Mucosa of rectum (tissue), 2 donors: ENCODE results near the gene GPR107.

Experiments
- H3K27ac ChIP-seq, 2 donors: one replicate each; pipeline ENCODE4 v1.7.0; 2013; ENCODE audit warnings: inconsistent platforms in 2 of 2, low read depth in 2 of 2, low read length in 2 of 2
- H3K27me3 ChIP-seq, 2 donors: one replicate each; pipeline ENCODE4 v1.7.0; 2013; ENCODE audit warnings: low read length in 2 of 2; ENCODE audit not compliant: control insufficient read depth in 2 of 2, insufficient read depth in 2 of 2
- H3K36me3 ChIP-seq, 2 donors: one replicate each; pipeline ENCODE4 v1.7.0; 2013; ENCODE audit warnings: low read length in 2 of 2; ENCODE audit not compliant: control insufficient read depth in 2 of 2, insufficient read depth in 2 of 2
- H3K4me1 ChIP-seq, 2 donors: one replicate each; pipeline ENCODE4 v1.7.0; 2013; ENCODE audit warnings: low read length in 2 of 2, mild to moderate bottlenecking in 1 of 2; ENCODE audit not compliant: control insufficient read depth in 2 of 2, insufficient read depth in 2 of 2
- H3K4me3 ChIP-seq, 2 donors: one replicate each; pipeline ENCODE4 v1.7.0; 2013; ENCODE audit warnings: low read length in 2 of 2
- H3K9ac ChIP-seq, 2 donors: one replicate each; pipeline ENCODE4 v1.7.0; 2013; ENCODE audit warnings: low read length in 2 of 2, low read depth in 1 of 2, mild to moderate bottlenecking in 1 of 2
- H3K9me3 ChIP-seq, 2 donors: one replicate each; pipeline ENCODE4 v1.7.0; 2013; ENCODE audit warnings: low read length in 2 of 2; ENCODE audit not compliant: control insufficient read depth in 2 of 2
- donor health status: healthy.
- donor health status: Normal muscosa, but diverticular disease.

The GPR107 gene

DNA sequence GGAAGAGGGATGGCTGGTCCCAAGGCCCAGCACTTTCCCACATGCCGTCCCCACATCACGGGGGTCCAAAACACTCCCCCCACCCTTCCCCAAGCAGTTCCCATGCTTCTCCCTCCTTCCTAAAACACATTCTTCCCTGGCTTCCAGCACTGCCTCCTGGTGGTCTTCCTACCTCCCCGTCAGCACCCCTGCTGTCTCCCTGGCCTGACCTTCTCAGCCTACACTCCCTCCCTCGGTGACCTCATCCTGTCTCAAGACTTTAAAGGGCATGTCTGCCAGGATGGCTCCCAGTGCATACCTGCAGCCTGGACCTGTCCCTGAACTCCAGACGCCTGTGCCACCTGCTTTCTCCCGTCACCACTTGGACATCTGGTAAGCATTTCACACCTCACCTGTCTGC, 114.2 kb downstream of the GPR107 start:
- Histone ChIP-seq H3K36me3 (no peaks in the 10 kb centered on the region), H3K27me3 (peaks cover 3 to 5% of the 10 kb centered on the region in 2 donors), H3K9ac (no peak overlapping the region), H3K4me3 (no peak overlapping the region), H3K27ac (no peak overlapping the region), H3K9me3 (no peaks in the 10 kb centered on the region), H3K4me1 (no peaks in the 10 kb centered on the region)

DNA sequence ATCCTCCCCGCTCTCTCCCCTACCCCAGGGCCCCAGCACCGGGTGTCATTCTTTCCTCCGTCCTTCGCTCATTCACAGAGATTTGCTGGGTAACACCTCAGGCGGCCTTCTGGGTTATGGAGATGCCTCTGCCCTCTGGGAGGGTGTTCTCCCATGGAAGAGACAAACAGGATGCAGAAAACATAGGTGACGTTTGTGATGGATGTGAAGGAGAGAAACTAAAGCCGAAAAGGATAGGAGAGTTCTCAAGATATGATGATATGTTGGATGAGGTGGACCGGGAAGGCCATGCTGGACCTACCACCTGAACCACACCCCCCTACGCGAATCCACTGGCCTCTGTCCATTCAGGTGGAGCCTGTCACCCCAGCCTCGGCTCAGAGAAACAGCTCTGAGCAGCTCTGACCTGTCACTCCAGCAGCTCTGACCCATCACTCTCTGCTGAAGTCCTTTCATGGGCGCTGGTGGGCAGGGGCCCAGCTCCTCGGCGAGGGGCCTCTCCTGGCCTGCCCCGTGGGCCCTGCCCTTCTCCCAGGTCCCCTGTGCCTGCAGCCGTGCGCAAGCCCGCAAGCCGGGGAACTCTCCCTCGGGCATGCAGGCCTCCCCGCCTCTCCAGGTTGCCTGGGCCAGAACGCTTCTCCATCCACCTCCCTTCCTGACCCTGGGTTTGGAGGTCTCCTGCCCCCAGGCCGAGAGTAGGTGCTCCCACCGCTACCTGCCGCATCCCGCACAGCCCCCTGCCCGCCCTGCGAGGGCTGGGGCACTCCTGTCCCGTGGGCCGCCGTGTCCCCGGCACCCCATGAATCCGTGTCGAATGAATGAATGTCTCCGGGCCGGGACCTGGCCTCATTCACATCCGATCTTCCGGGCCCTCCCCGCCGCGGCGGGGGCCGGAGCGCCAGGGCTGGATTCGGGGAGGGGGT, 117.8 kb downstream of the GPR107 start:
- Histone ChIP-seq H3K9ac (no peak overlapping the region), H3K4me1 (peaks cover 0 to 6% of the 10 kb centered on the region in 2 donors), H3K27me3 (peaks cover 7% of the 10 kb centered on the region in 2 donors), H3K27ac (no peak overlapping the region), H3K9me3 (no peaks in the 10 kb centered on the region), H3K36me3 (no peaks in the 10 kb centered on the region), H3K4me3 (peak overlapping the region in 1 of 2 donors; percentile 16)

DNA sequence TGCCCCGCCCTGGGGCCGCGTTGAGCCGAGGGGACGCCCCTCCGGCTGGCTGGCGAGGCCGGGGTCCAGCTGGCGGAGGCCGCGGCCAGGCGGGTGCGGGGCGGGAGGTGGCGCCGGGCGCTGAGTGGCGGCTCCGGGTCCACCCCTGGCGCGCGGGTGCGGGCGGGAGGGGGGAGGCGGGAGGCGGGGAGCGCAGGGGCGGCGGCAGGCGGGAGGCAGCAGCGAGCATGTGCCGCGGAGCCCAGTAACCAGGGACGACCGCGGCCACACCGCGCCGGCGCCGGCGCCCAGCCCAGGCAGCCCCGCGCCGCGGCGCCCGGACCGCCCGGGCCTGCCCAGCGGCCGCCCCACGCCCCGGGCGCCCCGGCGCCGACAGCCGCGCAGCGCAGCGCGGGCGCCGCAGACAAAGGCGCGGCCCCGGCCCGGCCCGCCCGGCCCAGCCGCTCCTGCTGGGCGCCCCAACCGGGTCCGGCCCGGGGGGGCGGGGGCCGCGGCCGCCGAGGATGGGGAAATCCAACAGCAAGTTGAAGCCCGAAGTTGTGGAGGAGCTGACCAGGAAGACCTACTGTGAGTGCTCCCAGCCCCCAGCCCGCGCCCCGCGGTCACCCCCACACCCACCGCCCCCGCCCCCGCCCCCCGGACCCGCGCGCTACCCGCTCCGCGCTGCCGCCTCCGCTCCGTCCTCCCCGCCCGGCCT, 118.6 kb downstream of the GPR107 start, which contains the start of gene NCS1:
Gene NCS1 (plus strand): TSS at position 244 of the 697 bp plus-strand sequence. CDS start 260 bp downstream, at position 504.
- peaks cover 0 to 8% of the 10 kb centered on the region in 2 donors for H3K4me1 ChIP-seq
- H3K36me3 ChIP-seq, result no peaks in the 10 kb centered on the region
- peak within 1 kb of the TSS; percentile 30 to 62 for H3K4me3 ChIP-seq
- H3K9ac ChIP-seq, result peak within 1 kb of the TSS in 1 of 2 donors; percentile 33
- H3K27me3 ChIP-seq, result peaks cover 7% of the 10 kb centered on the region in 2 donors
- no peaks in the 10 kb centered on the region for H3K9me3 ChIP-seq
- H3K27ac ChIP-seq, result peak within 1 kb of the TSS in 1 of 2 donors; percentile 39

GRCh38 chr9:130172858-130173665, 119.4 kb downstream of the GPR107 start:
- H3K9ac ChIP-seq, result peak overlapping the region; percentile 33 to 60
- H3K27me3 ChIP-seq, result peaks cover 7% of the 10 kb centered on the region in 2 donors
- H3K36me3 ChIP-seq, result no peaks in the 10 kb centered on the region
- H3K9me3 ChIP-seq, result no peaks in the 10 kb centered on the region
- peak overlapping the region; percentile 30 to 62 for H3K4me3 ChIP-seq
- H3K4me1 ChIP-seq, result peaks cover 0 to 8% of the 10 kb centered on the region in 2 donors
- H3K27ac ChIP-seq, result peak overlapping the region in 1 of 2 donors; percentile 39

- H3K27me3 ChIP-seq, result peaks cover 5 to 7% of the 10 kb centered on the region in 2 donors
- peak overlapping the region in 1 of 2 donors; percentile 39 for H3K27ac ChIP-seq
- H3K9ac ChIP-seq, result peak overlapping the region; percentile 33 to 60
- H3K36me3 ChIP-seq, result no peaks in the 10 kb centered on the region
- peak overlapping the region in 1 of 2 donors; percentile 62 for H3K4me3 ChIP-seq
- no peaks in the 10 kb centered on the region for H3K9me3 ChIP-seq
- H3K4me1 ChIP-seq, result peaks cover 0 to 8% of the 10 kb centered on the region in 2 donors
Observed at GRCh38 chr9:130173666-130173983, 119.9 kb downstream of the GPR107 start.

DNA sequence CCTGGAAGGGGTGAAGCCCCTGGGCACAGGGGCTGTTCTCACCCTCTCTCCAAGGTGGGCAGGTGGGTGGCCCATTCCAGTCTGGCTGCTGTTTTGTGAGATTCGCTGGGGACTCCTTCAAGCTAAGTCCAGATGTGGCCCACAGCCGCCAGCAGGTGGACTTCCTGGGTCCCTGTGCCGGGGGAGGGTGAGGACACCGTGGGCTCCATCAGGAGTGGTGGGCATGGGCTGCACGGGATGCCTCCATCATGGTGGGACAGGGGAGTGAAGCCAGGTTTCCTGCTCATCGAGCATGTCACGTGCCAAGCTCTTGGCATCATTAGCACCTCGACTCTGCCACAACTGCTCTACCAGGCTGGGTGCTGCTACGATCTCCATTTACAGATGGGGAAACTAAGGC, 120.3 kb downstream of the GPR107 start:
- Histone ChIP-seq H3K9me3 (no peaks in the 10 kb centered on the region), H3K27ac (peak overlapping the region; percentile 39 to 58), H3K4me1 (peaks cover 0 to 8% of the 10 kb centered on the region in 2 donors), H3K36me3 (no peaks in the 10 kb centered on the region), H3K4me3 (no peak overlapping the region), H3K9ac (no peak overlapping the region), H3K27me3 (peaks cover 5 to 7% of the 10 kb centered on the region in 2 donors)

GRCh38 chr9:130174920-130175321, 121.2 kb downstream of the GPR107 start:
- Histone ChIP-seq H3K4me1 (peaks cover 0 to 8% of the 10 kb centered on the region in 2 donors), H3K27ac (peak overlapping the region in 1 of 2 donors; percentile 48), H3K9ac (no peak overlapping the region), H3K27me3 (peaks cover 4 to 5% of the 10 kb centered on the region in 2 donors), H3K9me3 (no peaks in the 10 kb centered on the region), H3K4me3 (no peak overlapping the region), H3K36me3 (no peaks in the 10 kb centered on the region)

GRCh38 chr9:130175355-130175754, 121.6 kb downstream of the GPR107 start:
- Histone ChIP-seq H3K4me1 (peaks cover 0 to 8% of the 10 kb centered on the region in 2 donors), H3K27ac (peak overlapping the region in 1 of 2 donors; percentile 48), H3K27me3 (peaks cover 4 to 5% of the 10 kb centered on the region in 2 donors)

DNA sequence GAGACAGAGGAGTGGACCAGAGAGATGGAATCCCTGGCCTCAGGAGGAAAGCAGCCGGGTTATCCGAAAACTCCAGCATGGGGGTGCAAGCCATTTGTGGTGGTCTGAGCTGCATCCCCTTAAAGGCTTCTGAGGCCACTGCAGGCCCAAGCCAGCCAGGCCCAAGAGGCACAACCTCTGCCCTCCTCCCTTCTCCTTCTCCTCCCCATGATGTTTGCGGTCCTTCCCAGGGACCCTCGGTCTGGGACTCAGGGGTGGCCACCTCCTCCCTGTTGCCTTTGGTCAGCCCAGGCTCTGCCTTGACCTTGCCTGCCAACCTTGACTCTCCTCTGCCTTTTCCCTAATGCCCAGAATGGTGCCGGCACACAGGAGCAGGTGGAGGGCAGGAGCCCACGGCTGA, 123.1 kb downstream of the GPR107 start:
- Histone ChIP-seq H3K9ac (no peak overlapping the region), H3K27me3 (peaks cover 2 to 4% of the 10 kb centered on the region in 2 donors), H3K27ac (no peak overlapping the region), H3K4me3 (no peak overlapping the region), H3K4me1 (peaks cover 4 to 8% of the 10 kb centered on the region in 2 donors), H3K36me3 (no peaks in the 10 kb centered on the region), H3K9me3 (no peaks in the 10 kb centered on the region)

More at GRCh38 chr9:130175355-130175754, 121.6 kb downstream of the GPR107 start:
- H3K4me3 ChIP-seq, result no peak overlapping the region
- no peaks in the 10 kb centered on the region for H3K36me3 ChIP-seq
- H3K9me3 ChIP-seq, result no peaks in the 10 kb centered on the region
- no peak overlapping the region for H3K9ac ChIP-seq
